Natural killer cell (primary cell): ENCODE data around the gene ARID5A. TPM values are rescaled to one million over a fixed set of nuclear protein-coding genes. Genes with fewer than 3 reads are reported as not detected.

Source experiments
- ATAC-seq, 3 donors: fragments of 150-1000 bp in 2 of 3; fragments of 200-7000 bp in 1 of 3; cut with Tn5 transposase; 1 replicate in 1 of 3; 2 replicates in 2 of 3; pipeline ENCODE4 v1.10.0; 2021; ENCODE audit warnings: mild to moderate bottlenecking in 2 of 3, moderate library complexity in 2 of 3
- DNase-seq, 2 donors: peaks; one replicate each; pipeline versions ENCODE4 v3.0.0 to v3.0.0-alpha.2; 2013 to 2021; ENCODE audit warnings: mixed read lengths in 1 of 2
- H3K27ac ChIP-seq: one replicate; pipeline ENCODE4 v1.5.1; 2013; ENCODE audit warnings: mild to moderate bottlenecking, low read length
- H3K27me3 ChIP-seq: one replicate; pipeline ENCODE4 v1.6.1; 2013; ENCODE audit warnings: low read length; ENCODE audit not compliant: control insufficient read depth, insufficient read depth
- H3K36me3 ChIP-seq: one replicate; pipeline ENCODE4 v1.6.1; 2013; ENCODE audit warnings: low read length; ENCODE audit not compliant: control insufficient read depth, insufficient read depth
- H3K4me1 ChIP-seq: one replicate; pipeline ENCODE4 v1.6.1; 2013; ENCODE audit warnings: low read length; ENCODE audit not compliant: control insufficient read depth, insufficient read depth
- H3K4me3 ChIP-seq: one replicate; pipeline ENCODE4 v1.5.1; 2013; ENCODE audit warnings: low read length
- H3K9me3 ChIP-seq: one replicate; pipeline ENCODE4 v1.6.1; 2013; ENCODE audit warnings: low read length; ENCODE audit not compliant: control insufficient read depth, insufficient read depth
- H3K27ac Mint-ChIP-seq, 2 donors: one replicate each; pipeline ENCODE4 v1.8.0; 2022; ENCODE audit warnings: mild to moderate bottlenecking in 2 of 2, mixed read lengths in 2 of 2, moderate library complexity in 1 of 2
- H3K27me3 Mint-ChIP-seq, 2 donors: one replicate each; pipeline ENCODE4 v1.8.0; 2022; ENCODE audit warnings: low read depth in 2 of 2, mixed read lengths in 2 of 2
- H3K36me3 Mint-ChIP-seq: one replicate; pipeline ENCODE4 v1.8.0; 2022; ENCODE audit warnings: mixed read lengths
- H3K4me1 Mint-ChIP-seq, 2 donors: one replicate each; pipeline ENCODE4 v1.8.0; 2022; ENCODE audit warnings: mixed read lengths in 2 of 2
- H3K4me3 Mint-ChIP-seq: one replicate; pipeline ENCODE4 v1.8.0; 2022; ENCODE audit warnings: mild to moderate bottlenecking, moderate library complexity, mixed read lengths
- H3K9me3 Mint-ChIP-seq, 2 donors: one replicate each; pipeline ENCODE4 v1.8.0; 2022; ENCODE audit warnings: mixed read lengths in 2 of 2
- WGBS: methylation state at CpG from one replicate; pipeline ENCODE4 v1.1.7; 2013; ENCODE audit warnings: missing lambda C conversion rate; ENCODE audit not compliant: insufficient coverage; 5-methylcytosine and 5-hydroxymethylcytosine counted together
- intact Hi-C: fragments of 100-400 bp; cut with micrococcal nuclease; formaldehyde crosslinking; loops from one replicate; pipeline ENCODE4 v1.14.2; 2022
- total RNA-seq, 4 donors: library from RNA; stranded (reverse); fragments of 120-200 nt in 1 of 4; gene quantifications; one replicate each; pipeline versions ENCODE4 v1.2.3 to v1.2.4, GENCODE V29; 2013 to 2022
- TF ChIP-seq, protein P1 (sequence below): fragments of 200-600 bp; IDR thresholded peaks from one replicate; pipeline ENCODE4 v1.8.0; 2022; ENCODE audit warnings: antibody characterized with exemption

The ARID5A gene
- total RNA-seq, 3 donors from 2014 or later (not counting 1 experiment from before 2014, with no cell fraction given) = 90.9 to 117 (median 114) TPM

DNA sequence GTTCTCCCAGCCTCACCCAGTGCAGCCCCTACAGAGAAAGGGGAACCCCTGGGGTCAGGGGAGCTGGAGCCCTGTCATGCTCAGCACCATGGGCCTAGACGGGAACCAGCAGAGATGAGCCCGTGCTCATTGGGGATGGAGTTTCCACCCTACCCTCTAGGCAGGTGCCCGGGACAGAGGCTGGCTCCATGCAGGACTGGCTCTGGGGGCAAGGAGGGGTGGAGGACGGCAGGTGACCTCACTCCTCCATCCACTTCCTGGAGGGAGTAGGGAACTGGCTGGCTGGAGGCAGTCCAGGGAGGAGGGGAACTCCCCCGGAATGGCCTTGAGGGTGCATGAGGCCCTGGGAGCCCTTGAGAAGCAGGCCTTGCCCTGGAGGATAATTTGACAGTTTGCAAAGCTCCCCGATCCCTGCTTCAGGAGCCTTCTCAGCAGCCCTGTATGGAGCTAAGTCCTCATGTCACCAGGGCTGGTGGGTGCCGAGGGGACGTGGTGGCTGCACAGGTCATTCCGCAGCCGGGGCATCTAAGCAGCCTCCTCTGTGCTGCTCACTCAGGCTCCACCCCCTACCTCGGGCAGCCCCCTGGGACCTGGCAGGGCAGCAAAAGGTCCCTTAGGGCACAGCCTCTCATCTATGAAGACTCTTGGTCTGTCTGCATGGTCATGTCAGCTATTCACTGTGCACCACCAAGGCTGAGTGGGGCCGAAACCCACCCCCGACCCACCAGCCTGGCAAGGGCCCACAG lies 33.5 kb upstream of the ARID5A start:
- WGBS = 90% methylated on average over 11 of the region's 13 CpGs
- Histone ChIP-seq H3K27ac (no peak overlapping the region), H3K9me3 (no peaks in the 10 kb centered on the region), H3K36me3 (no peaks in the 10 kb centered on the region), H3K4me3 (no peak overlapping the region), H3K27me3 (no peaks in the 10 kb centered on the region), H3K4me1 (peaks cover 13% of the 10 kb centered on the region)
- no peak for DNase-seq
- Mint-ChIP-seq H3K27me3 (peaks cover 11 to 13% of the 10 kb centered on the region in 2 donors), H3K27ac (no peak overlapping the region), H3K36me3 (no peaks in the 10 kb centered on the region), H3K9me3 (no peaks in the 10 kb centered on the region), H3K4me1 (peaks cover 4 to 8% of the 10 kb centered on the region in 2 donors), H3K4me3 (no peak overlapping the region)
- TF ChIP-seq, protein P1, sequence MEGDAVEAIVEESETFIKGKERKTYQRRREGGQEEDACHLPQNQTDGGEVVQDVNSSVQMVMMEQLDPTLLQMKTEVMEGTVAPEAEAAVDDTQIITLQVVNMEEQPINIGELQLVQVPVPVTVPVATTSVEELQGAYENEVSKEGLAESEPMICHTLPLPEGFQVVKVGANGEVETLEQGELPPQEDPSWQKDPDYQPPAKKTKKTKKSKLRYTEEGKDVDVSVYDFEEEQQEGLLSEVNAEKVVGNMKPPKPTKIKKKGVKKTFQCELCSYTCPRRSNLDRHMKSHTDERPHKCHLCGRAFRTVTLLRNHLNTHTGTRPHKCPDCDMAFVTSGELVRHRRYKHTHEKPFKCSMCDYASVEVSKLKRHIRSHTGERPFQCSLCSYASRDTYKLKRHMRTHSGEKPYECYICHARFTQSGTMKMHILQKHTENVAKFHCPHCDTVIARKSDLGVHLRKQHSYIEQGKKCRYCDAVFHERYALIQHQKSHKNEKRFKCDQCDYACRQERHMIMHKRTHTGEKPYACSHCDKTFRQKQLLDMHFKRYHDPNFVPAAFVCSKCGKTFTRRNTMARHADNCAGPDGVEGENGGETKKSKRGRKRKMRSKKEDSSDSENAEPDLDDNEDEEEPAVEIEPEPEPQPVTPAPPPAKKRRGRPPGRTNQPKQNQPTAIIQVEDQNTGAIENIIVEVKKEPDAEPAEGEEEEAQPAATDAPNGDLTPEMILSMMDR = no peak
- no peak for ATAC-seq
- intact Hi-C loops = loop anchor here (10.0 kb wide), 1 partner anchor 478 kb away; no protein-coding TSS in a partner anchor

DNA sequence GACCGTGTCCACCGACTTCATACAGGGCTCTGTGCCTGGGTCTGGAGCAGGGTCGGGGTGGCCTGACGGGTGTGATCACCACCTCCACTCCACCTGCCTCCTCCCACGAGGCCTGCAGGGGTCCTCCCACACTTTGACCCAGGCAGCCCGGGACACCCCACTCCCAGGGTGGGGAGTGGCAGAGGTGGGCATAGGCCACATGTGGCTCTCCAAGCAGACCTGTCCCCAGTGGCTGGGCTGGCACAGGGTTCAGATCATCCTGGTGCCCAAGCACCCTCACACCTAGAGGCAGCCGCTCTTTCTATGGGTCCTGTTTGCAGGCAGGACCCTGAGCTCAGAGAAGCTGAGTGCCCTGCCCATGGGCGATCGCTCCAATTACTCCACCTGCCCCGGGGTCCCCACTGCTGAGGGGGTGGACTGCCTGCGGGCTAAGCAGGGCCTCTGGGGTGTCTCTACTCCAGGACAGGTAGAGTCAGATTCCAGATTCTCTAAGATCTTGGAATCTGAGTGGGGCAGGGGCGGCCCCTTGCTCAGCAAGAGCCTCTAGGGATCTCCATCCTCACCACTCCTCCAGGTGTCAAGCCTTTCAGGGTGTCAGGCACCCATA lies 32.8 kb upstream of the ARID5A start:
- Histone ChIP-seq H3K27me3 (peaks cover 2% of the 10 kb centered on the region), H3K36me3 (no peaks in the 10 kb centered on the region), H3K9me3 (no peaks in the 10 kb centered on the region), H3K4me1 (peaks cover 20% of the 10 kb centered on the region), H3K27ac (no peak overlapping the region), H3K4me3 (no peak overlapping the region)
- intact Hi-C loops = loop anchor here (10.0 kb wide), 1 partner anchor 479 kb away; no protein-coding TSS in a partner anchor
- no peak overlapping the region for H3K4me3 Mint-ChIP-seq
- no peaks in the 10 kb centered on the region for H3K9me3 Mint-ChIP-seq
- peaks cover 9 to 13% of the 10 kb centered on the region in 2 donors for H3K27me3 Mint-ChIP-seq
- H3K36me3 Mint-ChIP-seq = no peaks in the 10 kb centered on the region
- ATAC-seq (no peak), DNase-seq (no peak)
- TF ChIP-seq, protein P1 = no peak
- H3K27ac Mint-ChIP-seq = no peak overlapping the region
- WGBS = 88% methylated on average over 12 of the region's 12 CpGs
- H3K4me1 Mint-ChIP-seq = peaks cover 11 to 12% of the 10 kb centered on the region in 2 donors

DNA sequence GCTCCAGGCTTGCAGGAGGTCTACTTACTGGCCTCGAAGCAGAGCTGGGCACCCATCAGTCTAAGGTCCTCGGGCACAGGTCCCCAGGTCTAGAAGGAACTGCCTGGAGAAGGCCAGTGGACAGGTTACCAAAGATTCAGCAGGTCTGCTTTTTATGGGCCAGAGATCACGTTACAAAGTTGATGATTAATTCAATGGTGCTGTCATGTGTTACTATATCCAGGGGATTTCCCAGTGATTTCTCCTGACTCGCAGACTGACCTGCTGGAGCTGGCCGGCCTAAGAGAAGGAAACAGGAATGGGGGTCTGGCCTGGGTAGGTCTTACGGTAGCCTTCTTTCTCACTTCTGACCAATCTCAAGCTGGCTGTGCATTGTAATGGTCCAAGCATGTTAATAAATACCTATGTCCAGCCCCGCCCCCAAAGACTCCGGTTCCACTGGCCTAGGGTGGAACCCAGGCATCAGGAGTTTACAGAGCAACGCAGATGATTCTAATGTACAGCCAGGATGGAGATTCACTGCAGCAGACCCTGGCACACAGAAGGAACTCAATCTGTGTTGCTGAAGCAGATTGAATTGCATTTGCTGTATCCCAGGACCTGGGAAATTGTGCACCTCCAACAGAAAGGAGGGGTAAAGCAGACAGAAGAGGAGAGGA lies 31.2 kb upstream of the ARID5A start, which contains the start of gene NEURL3:
Gene NEURL3 (minus strand): TSS at position 127 of the 659 bp plus-strand sequence. CDS start 71 bp downstream, at position 56.
- DNase-seq = no peak
- peaks cover 31% of the 10 kb centered on the region for H3K4me1 ChIP-seq
- Mint-ChIP-seq H3K4me3 (no peak within 1 kb of the TSS), H3K4me1 (peaks cover 24% of the 10 kb centered on the region in 2 donors), H3K27ac (no peak within 1 kb of the TSS), H3K27me3 (peaks cover 11 to 19% of the 10 kb centered on the region in 2 donors), H3K9me3 (no peaks in the 10 kb centered on the region), H3K36me3 (no peaks in the 10 kb centered on the region)
- H3K9me3 ChIP-seq = no peaks in the 10 kb centered on the region
- intact Hi-C loops = loop anchor here (5.0 to 10.0 kb wide), 2 partner anchors 238 to 481 kb away; partner anchors contain the start of genes CIAO1 and TMEM127
- no peak for ATAC-seq
- WGBS = 85% methylated on average over 9 of the region's 9 CpGs
- H3K27me3 ChIP-seq = peaks cover 2% of the 10 kb centered on the region
- H3K4me3 ChIP-seq = no peak within 1 kb of the TSS
- TF ChIP-seq, protein P1 = no peak
- no peaks in the 10 kb centered on the region for H3K36me3 ChIP-seq
- no peak within 1 kb of the TSS for H3K27ac ChIP-seq
